ENCODE measurements around the gene TECPR1.

GRCh38 chr7:98215561-98216495, 36.2 kb downstream of the TECPR1 start:
- TF ChIP-seq CEBPB (IDR thresholded peaks at IDR 0.05): no peak
- TF ChIP-seq, protein P1, sequence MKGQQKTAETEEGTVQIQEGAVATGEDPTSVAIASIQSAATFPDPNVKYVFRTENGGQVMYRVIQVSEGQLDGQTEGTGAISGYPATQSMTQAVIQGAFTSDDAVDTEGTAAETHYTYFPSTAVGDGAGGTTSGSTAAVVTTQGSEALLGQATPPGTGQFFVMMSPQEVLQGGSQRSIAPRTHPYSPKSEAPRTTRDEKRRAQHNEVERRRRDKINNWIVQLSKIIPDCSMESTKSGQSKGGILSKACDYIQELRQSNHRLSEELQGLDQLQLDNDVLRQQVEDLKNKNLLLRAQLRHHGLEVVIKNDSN (IDR thresholded peaks at IDR 0.05): no peak
- TF ChIP-seq EP300 (IDR thresholded peaks at IDR 0.05; ENCODE audit: borderline replicate concordance): no peak
- TF ChIP-seq FOXM1 (IDR thresholded peaks at IDR 0.05; ENCODE audit: borderline replicate concordance, low read depth): no peak
- no peak for TF ChIP-seq YY1 (IDR thresholded peaks at IDR 0.05; ENCODE audit: low read depth)
- TF ChIP-seq RAD21 (IDR thresholded peaks at IDR 0.05; ENCODE audit: low read depth): no peak
- no peak for TF ChIP-seq TEAD4 (IDR thresholded peaks at IDR 0.05)
- no peak for TF ChIP-seq TAF1 (IDR thresholded peaks at IDR 0.05; ENCODE audit: low read depth)
- no peak for TF ChIP-seq CREB1 (IDR thresholded peaks at IDR 0.05; ENCODE audit: low read depth)
- no peak for TF ChIP-seq REST (IDR thresholded peaks at IDR 0.05; ENCODE audit: low read depth)

Data from Ishikawa (cell line).